Right lobe of liver (tissue), 6 donors: Measurements from ENCODE around the gene CNTRL. TPM values are rescaled to one million over a fixed set of nuclear protein-coding genes. Genes with fewer than 3 reads are reported as not detected.
"Not testable (repeated sequence)": the region's sequence is repeated elsewhere in the genome, so short reads cannot be mapped to it uniquely, and the experiment has no call there.

Experiments
- ATAC-seq, 4 donors: fragments of 200-7000 bp; cut with Tn5 transposase; one replicate each; pipeline ENCODE4 v1.9.1; 2020; ENCODE audit warnings: mild to moderate bottlenecking in 4 of 4, moderate library complexity in 4 of 4
- DNase-seq, 3 donors: peaks; one replicate each; pipeline ENCODE4 v3.0.0-alpha.2; 2020
- H3K27ac ChIP-seq, 3 donors: fragments of 200-600 bp; one replicate each; pipeline ENCODE4 v1.8.0; 2022
- H3K27me3 ChIP-seq, 2 donors: fragments of 200-600 bp; one replicate each; pipeline ENCODE4 v1.8.0; 2022
- H3K36me3 ChIP-seq, 4 donors: fragments of 200-600 bp; sonication (generic) in 1 of 4; one replicate each; pipeline versions ENCODE4 v1.5.1 to v1.8.0; 2017 to 2022; ENCODE audit warnings: control low read depth in 1 of 4
- H3K4me1 ChIP-seq, 4 donors: fragments of 200-600 bp; sonication (generic) in 1 of 4; one replicate each; pipeline versions ENCODE4 v1.5.1 to v1.8.0; 2017 to 2022; ENCODE audit warnings: control low read depth in 1 of 4
- H3K4me3 ChIP-seq, 3 donors: fragments of 200-600 bp; one replicate each; pipeline ENCODE4 v1.8.0; 2022
- H3K9me3 ChIP-seq, 4 donors: fragments of 200-600 bp; sonication (generic) in 1 of 4; one replicate each; pipeline versions ENCODE4 v1.5.1 to v1.8.0; 2017 to 2022; ENCODE audit warnings: control low read depth in 1 of 4
- CTCF ChIP-seq, 4 donors: fragments of 200-600 bp in 3 of 4; fragments of 450-650 bp in 1 of 4; IDR thresholded peaks; one replicate each; pipeline versions ENCODE4 v1.5.1 to v1.8.0; 2016 to 2022; ENCODE audit warnings: antibody characterized with exemption in 4 of 4, mild to moderate bottlenecking in 2 of 4
- POLR2A ChIP-seq: fragments of 450-650 bp; IDR thresholded peaks from one replicate; pipeline ENCODE4 v1.6.1; 2017; ENCODE audit warnings: antibody characterized with exemption, mild to moderate bottlenecking
- WGBS: methylation state at CpG from one replicate; pipeline ENCODE4 v1.1.6; 2018; ENCODE audit warnings: low coverage, low lambda C conversion rate; ENCODE audit not compliant: insufficient coverage; ENCODE audit errors: missing lambda C conversion rate; 5-methylcytosine and 5-hydroxymethylcytosine counted together
- intact Hi-C, 2 donors: fragments of 100-400 bp; cut with DNase I; formaldehyde crosslinking; loops; one replicate each; pipeline versions ENCODE4 v1.11.2 to v1.14.1; 2022
- total RNA-seq, 6 experiments: library from RNA; depleted of rRNA in 2 of 6; stranded (reverse); fragments of >200 nt in 2 of 6; fragmentation: NEBNext Ultra II Directional in 3 of 6; extraction: Animal tissue kit (Norgen Biotek cat#: 25700) in 3 of 6; gene quantifications; one replicate each; pipeline versions ENCODE4 v1.1.0 to v1.2.4, GENCODE V29; 2016 to 2023
- donor health status: DM: no; HTN: yes; CAD: no.
- donor health status: DM: no; HTN: no; CAD: no.
- donor health status: DM: no; HTN: no; CAD: no.
- donor health status: DM: no; HTN: yes; CAD: no.
- donor health status: DM: no; HTN: yes; CAD: no.

CNTRL gene
- total RNA-seq, 6 experiments from 2014 or later = 2.8 to 5.6 (median 4.2) TPM

- Histone ChIP-seq H3K4me1 (peaks cover 0 to 10% (median 2%) of the 10 kb centered on the region in 4 donors), H3K27me3 (no peaks in the 10 kb centered on the region), H3K36me3 (peaks cover 0 to 19% (median 6%) of the 10 kb centered on the region in 4 donors), H3K4me3 (no peak overlapping the region), H3K9me3 (no peaks in the 10 kb centered on the region), H3K27ac (no peak overlapping the region)
- 86% methylated on average over 2 of the region's 7 CpGs for WGBS
- TF ChIP-seq CTCF (IDR thresholded peaks at IDR 0.05) = no peak
- no peak for TF ChIP-seq POLR2A
- intact Hi-C loops = no loop called here
- no peak for DNase-seq
- no peak for ATAC-seq
Observed at GRCh38 chr9:121173501-121173900, 98.7 kb downstream of the CNTRL start.

- DNase-seq = peak; percentile 56 to 73 (median 69)
- 33% methylated on average over 6 of the region's 6 CpGs for WGBS
- H3K4me3 ChIP-seq = peak overlapping the region in 2 of 3 donors; percentile 2 to 12
Observed at GRCh38 chr9:121178676-121179372, 104.1 kb downstream of the CNTRL start.

GRCh38 chr9:121179373-121179721 is 104.6 kb downstream of the CNTRL start:
- H3K27me3 ChIP-seq, intact Hi-C loops, H3K9me3 ChIP-seq, H3K36me3 ChIP-seq: not testable (repeated sequence)
- Histone ChIP-seq H3K4me3 (peak overlapping the region in 2 of 3 donors; percentile 2 to 12), H3K27ac (peak overlapping the region; percentile 18 to 85 (median 51)), H3K4me1 (peaks cover 0 to 63% (median 28%) of the 10 kb centered on the region in 4 donors)
- ATAC-seq (peak; percentile 72 to 87 (median 77)), DNase-seq (peak in 2 of 3 donors; percentile 46 to 72)
- 35% methylated on average over 1 of the region's 1 CpG for WGBS

More at GRCh38 chr9:121178676-121179372, 104.1 kb downstream of the CNTRL start:
- intact Hi-C loops = no loop called here
- peak overlapping the region; percentile 51 to 85 (median 66) for H3K27ac ChIP-seq
- H3K4me1 ChIP-seq = peaks cover 0 to 58% (median 25%) of the 10 kb centered on the region in 4 donors
- ATAC-seq = peak; percentile 72 to 85 (median 76)
- H3K27me3 ChIP-seq = no peaks in the 10 kb centered on the region
- H3K9me3 ChIP-seq = no peaks in the 10 kb centered on the region
- TF ChIP-seq POLR2A (no peak), CTCF (IDR thresholded peaks at IDR 0.05) (no peak)
- peaks cover 0 to 7% (median 1%) of the 10 kb centered on the region in 4 donors for H3K36me3 ChIP-seq

GRCh38 chr9:121179930-121180681 is 105.4 kb downstream of the CNTRL start:
- Histone ChIP-seq H3K9me3 (no peaks in the 10 kb centered on the region), H3K4me3 (no peak overlapping the region), H3K36me3 (peaks cover 0 to 7% (median 1%) of the 10 kb centered on the region in 4 donors), H3K4me1 (peaks cover 0 to 71% (median 31%) of the 10 kb centered on the region in 4 donors), H3K27ac (peak overlapping the region; percentile 18 to 85 (median 57)), H3K27me3 (no peaks in the 10 kb centered on the region)
- intact Hi-C loops = no loop called here
- TF ChIP-seq POLR2A (no peak), CTCF (IDR thresholded peaks at IDR 0.05) (no peak)
- ATAC-seq (peak; percentile 39 to 71 (median 68)), DNase-seq (peak; percentile 29 to 78 (median 70))
- WGBS = 28% methylated on average over 3 of the region's 3 CpGs
